ENCODE results near the gene HLA-A. TPM values are rescaled to one million over a fixed set of nuclear protein-coding genes. Genes with fewer than 3 reads are reported as not detected.
"Not testable (repeated sequence)": the region's sequence is repeated elsewhere in the genome, so short reads cannot be mapped to it uniquely, and the experiment has no call there.

Gene HLA-A
- total RNA-seq, 2 experiments from 2014 or later, result 1,667 to 1,766 TPM

DNA sequence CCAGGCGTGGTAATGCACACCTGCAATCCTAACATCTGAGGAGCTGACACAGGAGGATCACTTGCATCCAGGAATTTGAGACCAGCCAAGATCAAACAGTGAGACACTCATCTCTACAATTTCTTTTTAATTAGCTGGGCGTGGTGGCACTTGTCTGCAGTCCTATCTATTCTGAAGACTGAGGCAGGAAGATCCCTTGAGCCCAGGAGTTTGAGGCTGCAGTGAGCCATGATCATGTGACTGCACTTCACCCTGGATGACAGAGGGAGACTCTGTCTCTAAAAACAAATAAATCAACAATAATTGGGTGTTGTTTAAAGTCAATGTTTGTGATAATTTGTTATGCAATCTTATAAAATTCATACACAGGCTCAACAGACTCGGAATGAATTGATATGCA, 18.0 kb upstream of the HLA-A start:
- Mint-ChIP-seq H3K27me3 (peaks cover 14% of the 10 kb centered on the region), H3K4me1 (peaks cover 43% of the 10 kb centered on the region), H3K4me3 (no peak overlapping the region), H3K27ac (no peak overlapping the region), H3K36me3 (ENCODE audit: low read depth) (peaks cover 12% of the 10 kb centered on the region), H3K9me3 (no peaks in the 10 kb centered on the region)
- ChIA-PET POLR2A (no interaction called here), CTCF (no interaction called here)
- DNase-seq, result no peak

DNA sequence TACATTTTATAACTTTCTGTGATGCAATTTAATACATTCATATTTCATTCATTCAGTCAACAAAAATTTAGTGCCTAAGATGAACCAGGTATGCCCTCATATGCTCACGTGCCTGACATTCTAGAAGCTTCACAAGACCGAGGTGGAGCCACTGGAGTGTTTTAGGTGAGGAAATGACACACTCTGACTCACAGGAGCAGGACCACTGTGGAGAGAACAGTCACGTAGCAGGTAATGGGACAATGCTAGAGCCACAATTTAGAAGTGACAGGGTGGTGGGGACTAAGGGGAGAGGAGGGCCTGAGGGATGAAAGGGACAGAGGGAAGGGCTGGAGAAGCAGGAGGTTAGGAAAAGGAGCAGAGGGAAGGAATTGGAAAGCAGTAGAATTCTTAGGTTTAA, 17.6 kb upstream of the HLA-A start:
- Mint-ChIP-seq H3K4me1 (peaks cover 41% of the 10 kb centered on the region), H3K27ac (peak overlapping the region; percentile 41), H3K9me3 (no peaks in the 10 kb centered on the region), H3K36me3 (ENCODE audit: low read depth) (peaks cover 16% of the 10 kb centered on the region), H3K27me3 (peaks cover 11% of the 10 kb centered on the region), H3K4me3 (peak overlapping the region; percentile 31)
- POLR2A ChIA-PET, result no interaction called here
- CTCF ChIA-PET, result no interaction called here
- DNase-seq, result no peak

DNA sequence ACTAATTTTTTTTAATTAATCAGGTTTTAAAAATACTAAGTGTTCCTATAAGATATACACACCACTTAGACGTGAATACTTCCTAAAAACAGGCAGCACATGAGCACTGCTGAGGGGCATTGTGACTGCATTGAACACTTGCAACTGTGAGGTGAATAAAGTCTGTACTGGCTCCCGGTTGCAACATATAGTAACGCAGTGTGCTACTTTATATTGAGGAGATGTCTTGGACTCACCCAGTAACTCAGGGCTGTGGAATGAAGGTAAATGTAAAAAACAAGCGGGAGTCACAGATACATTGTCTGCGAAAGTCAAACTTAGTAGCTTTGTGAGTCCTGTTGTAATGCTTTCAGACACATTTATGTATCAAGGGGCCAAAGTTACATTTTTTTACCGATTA, 17.0 kb upstream of the HLA-A start:
- H3K27ac Mint-ChIP-seq, result peak overlapping the region; percentile 97
- H3K4me1 Mint-ChIP-seq, result peaks cover 41% of the 10 kb centered on the region
- H3K27me3 Mint-ChIP-seq, result peaks cover 8% of the 10 kb centered on the region
- CTCF ChIA-PET, result interaction anchor here (0.6 kb wide), 1 partner anchor 183 kb away, joined by 3 read pairs; no protein-coding TSS in a partner anchor
- no peak for DNase-seq
- H3K36me3 Mint-ChIP-seq (ENCODE audit: low read depth), result peaks cover 16% of the 10 kb centered on the region
- no peaks in the 10 kb centered on the region for H3K9me3 Mint-ChIP-seq
- POLR2A ChIA-PET, result interaction anchor here (0.6 kb wide), 1 partner anchor 17 kb away, joined by 3 read pairs; the partner anchor contains the start of gene HLA-A
- H3K4me3 Mint-ChIP-seq, result peak overlapping the region; percentile 81

DNA sequence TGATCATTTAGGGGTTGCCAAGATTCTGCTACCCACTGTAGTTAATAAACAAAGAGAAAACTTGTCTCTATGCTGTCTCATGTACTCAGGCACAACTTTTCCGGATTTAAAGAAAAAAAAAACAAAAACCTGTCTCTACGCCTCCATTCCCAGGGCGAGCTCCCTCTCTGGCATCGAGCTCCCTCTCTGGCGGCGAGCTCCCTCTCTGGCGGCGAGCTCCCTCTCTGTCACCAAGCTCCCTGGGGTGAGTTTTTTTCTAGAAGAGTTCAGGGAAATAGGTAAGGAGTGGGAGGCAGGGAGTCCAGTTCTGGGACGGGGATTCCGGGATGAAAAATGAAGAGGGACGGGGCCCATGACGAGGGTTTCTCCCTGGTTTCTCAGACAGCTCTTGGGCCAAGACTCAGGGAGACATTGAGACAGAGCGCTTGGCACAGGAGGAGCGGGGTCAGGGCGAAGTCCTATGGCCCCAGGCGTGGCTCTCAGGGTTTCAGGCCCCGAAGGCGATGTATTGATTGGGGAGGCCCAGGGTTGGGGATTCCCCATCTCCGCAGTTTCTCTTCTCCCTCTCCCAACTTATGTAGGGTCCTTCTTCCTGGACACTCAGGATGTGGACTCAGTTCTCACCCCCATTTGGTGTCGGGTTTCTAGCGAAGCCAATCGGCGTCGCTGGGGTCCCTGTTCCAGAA, 16.5 kb upstream of the HLA-A start:
- DNase-seq, result no peak
- peaks cover 16% of the 10 kb centered on the region for H3K36me3 Mint-ChIP-seq (ENCODE audit: low read depth)
- peaks cover 41% of the 10 kb centered on the region for H3K4me1 Mint-ChIP-seq
- H3K4me3 Mint-ChIP-seq, result peak overlapping the region; percentile 81
- peaks cover 4% of the 10 kb centered on the region for H3K27me3 Mint-ChIP-seq
- POLR2A ChIA-PET, result interaction anchor here (0.6 kb wide), 1 partner anchor 16 kb away, joined by 3 read pairs; the partner anchor contains the start of gene HLA-A
- no peaks in the 10 kb centered on the region for H3K9me3 Mint-ChIP-seq
- H3K27ac Mint-ChIP-seq, result peak overlapping the region; percentile 97
- CTCF ChIA-PET, result interaction anchor here (0.6 kb wide), 2 partner anchors 63 to 183 kb away, joined by 3 to 4 read pairs; no protein-coding TSS in a partner anchor

DNA sequence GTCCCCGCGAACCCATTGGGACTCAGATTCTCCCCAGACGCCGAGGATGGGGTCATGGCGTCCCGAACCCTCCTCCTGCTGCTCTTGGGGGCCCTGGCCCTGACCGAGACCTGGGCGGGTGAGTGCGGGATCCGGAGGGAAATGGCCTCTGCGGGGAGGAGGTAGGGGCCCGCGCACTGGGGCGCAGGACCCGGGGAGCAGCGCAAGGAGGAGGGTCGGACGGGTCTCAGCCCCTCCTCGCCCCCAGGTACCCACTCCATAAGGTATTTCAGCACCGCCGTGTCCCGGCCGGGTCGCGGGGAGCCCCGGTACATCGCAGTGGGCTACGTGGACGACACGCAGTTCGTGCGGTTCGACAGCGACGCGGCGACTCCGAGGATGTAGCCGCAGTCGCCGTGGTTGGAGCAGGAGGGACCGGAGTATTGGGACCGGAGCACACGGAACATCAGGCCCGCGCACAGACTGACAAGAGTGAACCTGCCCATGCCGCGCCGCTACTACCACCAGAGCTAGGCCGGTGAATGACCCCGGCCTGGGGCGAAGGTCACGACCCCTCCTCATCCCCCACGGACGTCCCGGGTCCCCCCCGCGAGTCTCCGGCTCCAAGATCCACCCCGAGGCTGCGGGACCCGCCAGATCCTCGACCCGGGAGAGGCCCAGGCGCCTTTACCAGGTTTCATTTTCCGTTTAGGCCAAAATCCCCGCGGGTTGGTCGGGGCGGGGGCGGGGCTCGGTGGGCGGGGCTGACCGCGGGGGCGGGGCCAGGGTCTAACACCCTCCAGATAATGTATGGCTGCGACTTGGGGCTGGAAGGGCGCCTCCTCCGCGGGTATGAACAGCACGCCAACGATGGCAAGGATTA, 15.7 kb upstream of the HLA-A start:
- peaks cover 18% of the 10 kb centered on the region for H3K36me3 Mint-ChIP-seq (ENCODE audit: low read depth)
- H3K27ac Mint-ChIP-seq, result peak overlapping the region; percentile 97
- H3K27me3 Mint-ChIP-seq, result no peaks in the 10 kb centered on the region
- peak; percentile 91 for DNase-seq
- H3K4me3 Mint-ChIP-seq, result peak overlapping the region; percentile 81
- CTCF ChIA-PET, result interaction anchor here (0.9 kb wide), 1 partner anchor 14 kb away, joined by 3 read pairs; no protein-coding TSS in a partner anchor
- POLR2A ChIA-PET, result no interaction called here
- H3K4me1 Mint-ChIP-seq, result peaks cover 41% of the 10 kb centered on the region
- H3K9me3 Mint-ChIP-seq, result no peaks in the 10 kb centered on the region

DNA sequence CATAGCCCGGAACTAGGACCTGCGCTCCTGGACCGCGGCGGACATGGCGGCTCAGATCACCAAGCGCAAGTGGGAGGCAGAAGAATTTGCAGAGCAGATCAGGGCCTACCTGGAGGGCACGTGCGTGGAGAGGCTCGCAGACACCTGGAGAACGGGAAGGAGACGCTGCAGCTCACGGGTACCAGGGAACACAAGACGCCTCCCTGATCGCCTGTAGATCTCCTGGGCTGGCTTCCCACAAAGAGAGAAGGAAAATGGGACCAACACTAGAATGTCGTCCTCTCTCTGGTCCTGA, 15.1 kb upstream of the HLA-A start:
- H3K27ac Mint-ChIP-seq, result peak overlapping the region; percentile 97
- POLR2A ChIA-PET, result no interaction called here
- H3K9me3 Mint-ChIP-seq, result no peaks in the 10 kb centered on the region

DNA sequence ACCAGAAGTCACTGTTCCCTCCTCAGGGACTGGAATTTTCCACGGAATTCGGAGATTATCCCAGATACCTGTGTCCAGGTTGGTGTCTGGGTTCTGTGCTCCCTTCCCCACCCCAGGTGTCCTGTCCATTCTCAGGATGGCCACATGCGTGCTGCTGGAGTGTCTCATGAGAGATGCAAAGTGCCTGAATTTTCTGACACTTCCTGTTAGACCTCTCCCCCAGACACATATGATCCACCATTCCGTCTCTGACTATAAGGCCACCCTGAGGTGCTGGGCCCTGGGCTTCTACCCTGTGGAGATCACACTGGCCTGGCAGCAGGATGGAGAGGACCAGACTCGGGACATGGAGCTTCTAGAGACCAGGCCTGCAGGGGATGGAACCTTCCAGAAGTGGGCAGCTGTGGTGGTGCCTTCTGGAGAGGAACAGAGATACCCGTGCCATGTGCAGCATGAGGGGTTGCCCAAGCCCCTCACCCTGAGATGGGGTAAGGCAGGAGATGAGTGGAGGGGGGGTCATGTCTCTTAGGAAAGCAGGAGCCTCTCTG, 14.4 kb upstream of the HLA-A start:
- ChIA-PET POLR2A (no interaction called here), CTCF (interaction anchor here (0.6 kb wide), 1 partner anchor 93 kb away, joined by 3 read pairs; no protein-coding TSS in a partner anchor)
- no peaks in the 10 kb centered on the region for H3K27me3 Mint-ChIP-seq
- no peaks in the 10 kb centered on the region for H3K9me3 Mint-ChIP-seq
- peaks cover 17% of the 10 kb centered on the region for H3K36me3 Mint-ChIP-seq (ENCODE audit: low read depth)
- H3K4me1 Mint-ChIP-seq, result peaks cover 41% of the 10 kb centered on the region
- peak overlapping the region; percentile 97 for H3K27ac Mint-ChIP-seq
- H3K4me3 Mint-ChIP-seq, result peak overlapping the region; percentile 81
- DNase-seq, result no peak

More for the DNA sequence above, 15.1 kb upstream of the HLA-A start:
- CTCF ChIA-PET, result interaction anchor here (0.9 kb wide), 1 partner anchor 13 kb away, joined by 3 read pairs; no protein-coding TSS in a partner anchor
- Mint-ChIP-seq H3K36me3 (ENCODE audit: low read depth) (peaks cover 17% of the 10 kb centered on the region), H3K4me3 (peak overlapping the region; percentile 81), H3K27me3 (no peaks in the 10 kb centered on the region), H3K4me1 (peaks cover 41% of the 10 kb centered on the region)
- no peak for DNase-seq

DNA sequence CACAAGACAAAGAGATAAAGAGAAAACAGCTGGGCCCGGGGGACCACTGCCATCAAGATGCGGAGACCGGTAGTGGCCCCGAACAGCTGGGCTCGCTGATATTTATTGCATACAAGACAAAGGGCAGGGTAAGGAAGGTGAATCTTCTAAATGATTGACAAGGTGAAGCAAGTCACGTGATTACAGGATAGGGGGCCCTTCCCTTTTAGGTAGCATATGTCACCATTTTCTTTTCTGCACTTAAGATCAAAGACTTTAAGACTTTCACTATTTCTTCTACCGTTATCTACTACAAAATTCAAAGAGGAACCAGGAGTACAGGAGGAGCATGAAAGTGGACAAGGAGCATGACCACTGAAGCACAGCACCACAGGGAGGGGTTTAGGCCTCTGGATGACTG, 12.3 kb upstream of the HLA-A start:
- H3K27me3 Mint-ChIP-seq, H3K27ac Mint-ChIP-seq, DNase-seq, CTCF ChIA-PET, POLR2A ChIA-PET, H3K4me3 Mint-ChIP-seq, H3K9me3 Mint-ChIP-seq: not testable (repeated sequence)
- Mint-ChIP-seq H3K36me3 (ENCODE audit: low read depth) (peaks cover 15% of the 10 kb centered on the region), H3K4me1 (peaks cover 35% of the 10 kb centered on the region)

DNA sequence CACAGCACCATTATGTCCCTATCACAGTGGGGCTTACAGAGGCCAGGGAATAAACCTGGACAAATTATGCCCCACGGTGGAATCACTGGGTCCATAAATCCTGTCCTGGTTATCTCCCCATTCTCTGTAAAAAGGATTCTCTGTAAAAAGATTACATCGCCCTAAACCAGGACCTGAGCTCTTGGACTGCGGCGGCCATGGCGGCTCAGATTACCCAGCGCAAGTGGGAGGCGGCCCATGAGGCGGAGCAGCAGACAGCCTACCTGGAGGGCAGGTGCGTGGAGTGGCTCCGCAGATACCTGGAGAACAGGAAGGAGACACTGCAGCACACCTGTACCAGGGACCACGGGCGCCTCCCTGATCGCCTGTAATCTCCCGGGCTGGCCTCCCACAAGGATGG, 8.4 kb upstream of the HLA-A start:
- peaks cover 10% of the 10 kb centered on the region for H3K4me1 Mint-ChIP-seq
- H3K27ac Mint-ChIP-seq, result no peak overlapping the region
- ChIA-PET POLR2A (no interaction called here), CTCF (no interaction called here)
- H3K36me3 Mint-ChIP-seq (ENCODE audit: low read depth), result peaks cover 12% of the 10 kb centered on the region
- H3K4me3 Mint-ChIP-seq, result no peak overlapping the region
- peaks cover 4% of the 10 kb centered on the region for H3K9me3 Mint-ChIP-seq
- no peak for DNase-seq
- H3K27me3 Mint-ChIP-seq, result peaks cover 11% of the 10 kb centered on the region

DNA sequence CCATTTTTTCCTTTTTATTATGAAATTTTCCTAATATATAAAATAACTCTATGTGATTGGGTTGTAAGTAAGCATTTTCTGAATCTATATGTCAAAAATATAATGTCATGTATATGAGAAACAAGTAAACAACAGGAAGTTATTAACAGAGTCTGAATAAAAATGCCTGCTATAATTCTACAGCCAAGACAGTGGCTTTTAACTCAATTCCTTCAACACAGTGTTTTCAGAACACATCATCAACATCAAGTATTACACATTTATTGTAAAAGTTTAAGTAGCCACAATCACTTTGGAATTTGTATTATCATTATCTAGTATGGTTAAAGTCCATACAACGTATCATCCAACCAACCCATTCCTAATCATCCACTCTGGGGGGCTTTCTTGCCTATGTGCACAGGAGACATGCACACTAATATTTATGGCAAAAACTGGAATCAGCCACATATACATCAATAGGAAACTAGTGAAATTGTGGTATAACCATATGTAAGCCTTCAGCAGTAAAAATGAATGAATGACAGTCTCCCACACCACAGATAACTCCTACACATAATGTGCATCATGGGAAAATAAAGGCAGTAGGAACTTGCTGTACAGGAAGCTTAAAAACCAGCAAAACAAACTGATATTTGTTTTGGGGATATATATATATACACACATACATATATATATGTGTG, 6.9 kb upstream of the HLA-A start:
- DNase-seq, result no peak
- Mint-ChIP-seq H3K27me3 (peaks cover 11% of the 10 kb centered on the region), H3K4me3 (no peak overlapping the region), H3K36me3 (ENCODE audit: low read depth) (peaks cover 8% of the 10 kb centered on the region), H3K4me1 (peaks cover 10% of the 10 kb centered on the region), H3K27ac (no peak overlapping the region), H3K9me3 (peaks cover 4% of the 10 kb centered on the region)
- CTCF ChIA-PET, result no interaction called here
- POLR2A ChIA-PET, result no interaction called here

DNA sequence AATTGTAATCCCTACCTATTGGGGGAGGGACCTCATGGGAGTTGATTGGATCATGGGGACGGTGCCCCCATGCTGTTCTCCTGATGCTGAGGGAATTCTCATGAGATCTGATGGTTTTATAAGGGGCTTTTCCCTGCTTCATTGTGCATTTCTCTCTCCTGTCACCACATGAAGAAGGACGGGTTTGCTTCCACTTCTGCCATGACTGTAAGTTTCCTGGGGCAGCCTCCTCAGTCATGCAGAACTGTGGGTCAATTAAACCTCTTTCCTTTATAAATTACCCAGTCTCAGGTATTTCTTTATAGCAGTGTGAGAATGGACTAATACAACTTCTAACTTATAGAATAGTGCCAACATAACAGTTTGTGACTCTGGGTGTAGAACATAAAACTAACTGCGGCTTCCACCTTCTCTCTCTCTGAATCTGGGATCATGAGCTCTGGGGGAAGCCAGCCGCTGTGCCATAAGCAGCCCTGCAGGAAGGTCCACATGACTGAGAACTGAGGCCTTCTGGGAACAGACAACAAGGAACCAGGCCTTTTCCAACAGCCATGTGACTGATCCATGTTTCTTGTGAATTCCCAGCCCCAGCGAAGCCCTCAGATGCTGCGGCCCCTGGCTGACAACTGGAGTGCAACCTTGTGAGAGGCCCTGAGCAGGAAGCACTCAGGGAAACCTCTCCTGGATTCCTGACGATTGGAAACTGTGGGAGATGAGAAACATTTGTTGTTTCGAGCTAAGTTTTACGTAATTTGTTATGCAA, 3.4 kb upstream of the HLA-A start:
- no peak overlapping the region for H3K4me3 Mint-ChIP-seq
- H3K27ac Mint-ChIP-seq, result no peak overlapping the region
- peaks cover 25% of the 10 kb centered on the region for H3K4me1 Mint-ChIP-seq
- H3K9me3 Mint-ChIP-seq, result peaks cover 4% of the 10 kb centered on the region
- peaks cover 19% of the 10 kb centered on the region for H3K36me3 Mint-ChIP-seq (ENCODE audit: low read depth)
- POLR2A ChIA-PET, result no interaction called here
- DNase-seq, result no peak
- CTCF ChIA-PET, result no interaction called here
- H3K27me3 Mint-ChIP-seq, result peaks cover 11% of the 10 kb centered on the region

DNA sequence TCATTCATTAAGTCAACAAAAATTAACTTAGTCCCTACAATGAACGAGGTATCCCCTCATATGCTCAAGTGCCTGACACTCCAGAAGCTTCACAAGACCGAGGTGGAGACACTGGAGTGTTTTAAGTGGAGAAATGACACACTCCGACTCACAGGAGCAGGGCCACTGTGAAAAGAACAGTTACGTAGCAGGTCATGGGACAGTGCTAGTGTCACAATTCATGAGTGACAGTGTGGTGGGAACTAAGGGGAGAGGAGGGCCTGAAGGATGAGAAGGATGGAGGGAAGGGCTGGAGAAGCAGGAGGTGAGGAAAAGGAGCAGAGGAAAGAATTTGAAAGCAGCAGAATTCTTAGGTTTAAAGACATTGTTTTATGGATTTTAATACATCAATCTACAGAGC, 1.3 kb upstream of the HLA-A start:
- no peak for DNase-seq
- H3K4me3 Mint-ChIP-seq, result peak overlapping the region; percentile 93
- peaks cover 11% of the 10 kb centered on the region for H3K27me3 Mint-ChIP-seq
- H3K4me1 Mint-ChIP-seq, result peaks cover 38% of the 10 kb centered on the region
- H3K9me3 Mint-ChIP-seq, result no peaks in the 10 kb centered on the region
- ChIA-PET CTCF (interaction anchor here (0.6 to 1.1 kb wide), 2 partner anchors 13 to 27 kb away, joined by 3 to 4 read pairs; no protein-coding TSS in a partner anchor), POLR2A (no interaction called here)
- peaks cover 40% of the 10 kb centered on the region for H3K36me3 Mint-ChIP-seq (ENCODE audit: low read depth)
- H3K27ac Mint-ChIP-seq, result peak overlapping the region; percentile 99

All from activated CD4-positive, alpha-beta T cell treated with anti-CD3 and anti-CD28 coated beads, Interleukin-2, amount 10 ng/mL, durations not matched to agents 7 days and 5 days (primary cell).